K562 (cell line): ENCODE measurements around the gene SEC24B. TPM values are rescaled to one million over a fixed set of nuclear protein-coding genes. Genes with fewer than 3 reads are reported as not detected.

ENCODE experiments used
- ARID1B ChIP-seq: fragments of 450-650 bp; IDR thresholded peaks from 2 replicates; pipeline ENCODE4 v1.6.1; 2016; ENCODE audit warnings: antibody characterized with exemption, mild to moderate bottlenecking, inconsistent platforms
- BACH1 ChIP-seq: fragments of 200-800 bp; sonication (Bioruptor generic); IDR thresholded peaks from 2 replicates; pipeline ENCODE4 v1.6.1; 2016; ENCODE audit warnings: missing genetic modification characterization, missing compliant biosample characterization
- EHMT2 ChIP-seq: fragments of 450-650 bp; IDR thresholded peaks from 2 replicates; pipeline ENCODE4 v1.6.1; 2018; ENCODE audit warnings: antibody characterized with exemption
- LEF1 ChIP-seq: fragments of 450-650 bp; IDR thresholded peaks from 2 replicates; pipeline ENCODE4 v1.6.1; 2016; ENCODE audit warnings: mild to moderate bottlenecking
- MTF1 ChIP-seq: fragments of 250-450 bp; sonication (Bioruptor Pico); IDR thresholded peaks from 2 replicates; pipeline ENCODE4 v1.9.0; 2021; ENCODE audit warnings: moderate library complexity, mild to moderate bottlenecking, inconsistent platforms, borderline replicate concordance
- NFE2 ChIP-seq: IDR thresholded peaks from 2 replicates; pipeline ENCODE4 v1.6.1; 2014; ENCODE audit warnings: antibody characterized with exemption, low read depth
- RAD51 ChIP-seq: fragments of 450-650 bp; IDR thresholded peaks from 2 replicates; pipeline ENCODE4 v1.7.1; 2016; ENCODE audit warnings: low read depth, mild to moderate bottlenecking, borderline replicate concordance
- SNRNP70 ChIP-seq: fragments of 200-400 bp; formaldehyde crosslinking; optimal IDR thresholded peaks from 2 replicates; pipeline ENCODE3; 2017; ENCODE audit warnings: low read depth, low read length
- TAF15 ChIP-seq: fragments of 200-400 bp; formaldehyde crosslinking; IDR thresholded peaks from 2 replicates; pipeline ENCODE4 v1.6.1; 2017; ENCODE audit warnings: mild to moderate bottlenecking, low read depth, low read length, moderate library complexity
- TCF7 ChIP-seq: sonication (generic); IDR thresholded peaks from 2 replicates; pipeline ENCODE4 v1.6.1; 2016; ENCODE audit warnings: antibody characterized with exemption, borderline replicate concordance
- USF1 ChIP-seq: sonication (generic); formaldehyde crosslinking; IDR thresholded peaks from 2 replicates; pipeline ENCODE4 v1.9.0; 2022; ENCODE audit warnings: mild to moderate bottlenecking, missing genetic modification reagents
- ZBTB34 ChIP-seq: fragments of 250-450 bp; sonication (Bioruptor Pico); IDR thresholded peaks from 2 replicates; pipeline ENCODE4 v1.8.0; 2021; ENCODE audit warnings: mild to moderate bottlenecking, moderate library complexity
- ZFPM2 ChIP-seq: fragments of 250-450 bp; sonication (Bioruptor Pico); IDR thresholded peaks from 2 replicates; pipeline ENCODE4 v1.5.1; 2022; ENCODE audit warnings: mild to moderate bottlenecking
- ZNF384 ChIP-seq: IDR thresholded peaks from 2 replicates; pipeline ENCODE4 v1.6.1; 2012; ENCODE audit warnings: low read depth, low read length, improper control_type of control experiment
- polyA plus RNA-seq, 8 experiments: library from polyadenylated mRNA; depleted of rRNA in 4 of 8; stranded (reverse) in 5 of 8; unstranded in 3 of 8; fragments of >200 nt; fragmentation: Nextera tagmentation in 2 of 8; fragmentation: Illumina TruSeq in 1 of 8; extraction: Ambion mirVana in 2 of 8; extraction: Trizol in 1 of 8; gene quantifications; 2 replicates each; pipeline versions ENCODE4 v1.2.1 to v1.2.3, GENCODE V29; 2011 to 2014; ENCODE audit warnings: inconsistent platforms in 1 of 8, missing spikeins in 1 of 8
- total RNA-seq, 7 experiments: library from RNA; depleted of rRNA in 6 of 7; stranded (reverse); fragments of >200 nt in 6 of 7; fragmentation: Illumina TruSeq in 2 of 7; extraction: Trizol in 2 of 7; gene quantifications; 2 replicates each; pipeline versions ENCODE4 v1.2.1 to v1.2.3, GENCODE V29; 2011 to 2021; ENCODE audit warnings: low replicate concordance in 1 of 7
- TF ChIP-seq, protein P1 (sequence below): fragments of 250-450 bp; sonication (Bioruptor Pico); IDR thresholded peaks from 2 replicates; pipeline ENCODE4 v1.8.0; 2022; ENCODE audit warnings: inconsistent platforms, mild to moderate bottlenecking, moderate library complexity, borderline replicate concordance
- TF ChIP-seq, protein P2 (sequence below): sonication (generic); formaldehyde crosslinking; IDR thresholded peaks from 2 replicates; pipeline ENCODE4 v1.8.0; 2023; ENCODE audit warnings: missing genetic modification reagents, mild to moderate bottlenecking, borderline replicate concordance
- TF ChIP-seq, protein P3 (sequence below): sonication (generic); formaldehyde crosslinking; IDR thresholded peaks from 2 replicates; pipeline ENCODE4 v1.8.1; 2023; ENCODE audit warnings: mild to moderate bottlenecking, missing genetic modification reagents

SEC24B gene
- total and polyA plus RNA-seq, 9 of the 15 experiments (the other 6 are each of a cell fraction or from before 2014, with no cell fraction given) = 6.3 to 46.4 (median 17.1) TPM

DNA sequence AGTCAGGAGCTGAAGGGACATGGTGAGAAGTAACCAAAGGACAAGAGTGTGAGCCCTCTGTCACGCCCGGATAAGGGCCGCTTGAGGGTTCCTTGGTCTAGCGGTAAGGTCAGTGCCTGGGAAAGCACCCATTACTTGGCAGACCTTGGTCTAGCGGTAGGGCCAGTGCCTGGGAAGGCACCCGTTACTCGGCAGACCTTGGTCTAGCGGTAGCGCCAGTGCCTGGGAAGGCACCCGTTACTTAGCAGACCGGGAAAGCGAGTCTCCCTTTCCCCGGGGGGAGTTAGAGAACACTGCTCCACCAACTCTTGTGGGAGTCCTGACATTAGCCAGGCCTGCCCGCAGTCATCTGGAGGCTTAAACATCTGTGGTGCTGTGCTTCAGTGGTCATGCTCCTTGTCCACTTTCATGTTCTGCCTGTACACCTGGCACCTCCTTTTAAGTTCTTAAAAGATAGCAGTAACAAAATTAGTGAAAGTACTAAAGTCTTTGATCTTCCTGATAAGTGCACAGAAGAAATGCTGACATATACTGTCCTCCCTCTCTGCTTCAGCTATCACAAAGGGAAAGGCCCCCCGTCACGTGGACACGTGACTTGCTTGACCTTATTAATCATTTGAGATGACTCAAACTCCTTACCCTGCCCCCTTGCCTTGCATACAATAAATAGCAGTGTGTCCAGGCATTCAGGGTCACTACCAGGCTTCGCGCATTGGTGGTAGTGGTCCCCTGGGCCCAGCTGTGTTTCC lies 9.3 kb upstream of the SEC24B start (continued):
- TF ChIP-seq ARID1B (no peak), TAF15 (no peak), TCF7 (no peak), ZFPM2 (no peak), LEF1 (peak; percentile 60; the same call in 1 of the 2 replicates), EHMT2 (no peak), BACH1 (tag) (no peak), RAD51 (peak; percentile 83), SNRNP70 (no peak), NFE2 (peak; percentile 5; the same call in 1 of the 2 replicates), USF1 (CRISPR knock-in tag) (peak; percentile 78), ZBTB34 (CRISPR knock-in tag) (no peak), MTF1 (CRISPR knock-in tag) (no peak), ZNF384 (no peak)
- TF ChIP-seq, protein P1, sequence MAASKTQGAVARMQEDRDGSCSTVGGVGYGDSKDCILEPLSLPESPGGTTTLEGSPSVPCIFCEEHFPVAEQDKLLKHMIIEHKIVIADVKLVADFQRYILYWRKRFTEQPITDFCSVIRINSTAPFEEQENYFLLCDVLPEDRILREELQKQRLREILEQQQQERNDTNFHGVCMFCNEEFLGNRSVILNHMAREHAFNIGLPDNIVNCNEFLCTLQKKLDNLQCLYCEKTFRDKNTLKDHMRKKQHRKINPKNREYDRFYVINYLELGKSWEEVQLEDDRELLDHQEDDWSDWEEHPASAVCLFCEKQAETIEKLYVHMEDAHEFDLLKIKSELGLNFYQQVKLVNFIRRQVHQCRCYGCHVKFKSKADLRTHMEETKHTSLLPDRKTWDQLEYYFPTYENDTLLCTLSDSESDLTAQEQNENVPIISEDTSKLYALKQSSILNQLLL = no peak
- TF ChIP-seq, protein P2, sequence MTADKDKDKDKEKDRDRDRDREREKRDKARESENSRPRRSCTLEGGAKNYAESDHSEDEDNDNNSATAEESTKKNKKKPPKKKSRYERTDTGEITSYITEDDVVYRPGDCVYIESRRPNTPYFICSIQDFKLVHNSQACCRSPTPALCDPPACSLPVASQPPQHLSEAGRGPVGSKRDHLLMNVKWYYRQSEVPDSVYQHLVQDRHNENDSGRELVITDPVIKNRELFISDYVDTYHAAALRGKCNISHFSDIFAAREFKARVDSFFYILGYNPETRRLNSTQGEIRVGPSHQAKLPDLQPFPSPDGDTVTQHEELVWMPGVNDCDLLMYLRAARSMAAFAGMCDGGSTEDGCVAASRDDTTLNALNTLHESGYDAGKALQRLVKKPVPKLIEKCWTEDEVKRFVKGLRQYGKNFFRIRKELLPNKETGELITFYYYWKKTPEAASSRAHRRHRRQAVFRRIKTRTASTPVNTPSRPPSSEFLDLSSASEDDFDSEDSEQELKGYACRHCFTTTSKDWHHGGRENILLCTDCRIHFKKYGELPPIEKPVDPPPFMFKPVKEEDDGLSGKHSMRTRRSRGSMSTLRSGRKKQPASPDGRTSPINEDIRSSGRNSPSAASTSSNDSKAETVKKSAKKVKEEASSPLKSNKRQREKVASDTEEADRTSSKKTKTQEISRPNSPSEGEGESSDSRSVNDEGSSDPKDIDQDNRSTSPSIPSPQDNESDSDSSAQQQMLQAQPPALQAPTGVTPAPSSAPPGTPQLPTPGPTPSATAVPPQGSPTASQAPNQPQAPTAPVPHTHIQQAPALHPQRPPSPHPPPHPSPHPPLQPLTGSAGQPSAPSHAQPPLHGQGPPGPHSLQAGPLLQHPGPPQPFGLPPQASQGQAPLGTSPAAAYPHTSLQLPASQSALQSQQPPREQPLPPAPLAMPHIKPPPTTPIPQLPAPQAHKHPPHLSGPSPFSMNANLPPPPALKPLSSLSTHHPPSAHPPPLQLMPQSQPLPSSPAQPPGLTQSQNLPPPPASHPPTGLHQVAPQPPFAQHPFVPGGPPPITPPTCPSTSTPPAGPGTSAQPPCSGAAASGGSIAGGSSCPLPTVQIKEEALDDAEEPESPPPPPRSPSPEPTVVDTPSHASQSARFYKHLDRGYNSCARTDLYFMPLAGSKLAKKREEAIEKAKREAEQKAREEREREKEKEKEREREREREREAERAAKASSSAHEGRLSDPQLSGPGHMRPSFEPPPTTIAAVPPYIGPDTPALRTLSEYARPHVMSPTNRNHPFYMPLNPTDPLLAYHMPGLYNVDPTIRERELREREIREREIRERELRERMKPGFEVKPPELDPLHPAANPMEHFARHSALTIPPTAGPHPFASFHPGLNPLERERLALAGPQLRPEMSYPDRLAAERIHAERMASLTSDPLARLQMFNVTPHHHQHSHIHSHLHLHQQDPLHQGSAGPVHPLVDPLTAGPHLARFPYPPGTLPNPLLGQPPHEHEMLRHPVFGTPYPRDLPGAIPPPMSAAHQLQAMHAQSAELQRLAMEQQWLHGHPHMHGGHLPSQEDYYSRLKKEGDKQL (CRISPR knock-in tag) = no peak
- TF ChIP-seq, protein P3, sequence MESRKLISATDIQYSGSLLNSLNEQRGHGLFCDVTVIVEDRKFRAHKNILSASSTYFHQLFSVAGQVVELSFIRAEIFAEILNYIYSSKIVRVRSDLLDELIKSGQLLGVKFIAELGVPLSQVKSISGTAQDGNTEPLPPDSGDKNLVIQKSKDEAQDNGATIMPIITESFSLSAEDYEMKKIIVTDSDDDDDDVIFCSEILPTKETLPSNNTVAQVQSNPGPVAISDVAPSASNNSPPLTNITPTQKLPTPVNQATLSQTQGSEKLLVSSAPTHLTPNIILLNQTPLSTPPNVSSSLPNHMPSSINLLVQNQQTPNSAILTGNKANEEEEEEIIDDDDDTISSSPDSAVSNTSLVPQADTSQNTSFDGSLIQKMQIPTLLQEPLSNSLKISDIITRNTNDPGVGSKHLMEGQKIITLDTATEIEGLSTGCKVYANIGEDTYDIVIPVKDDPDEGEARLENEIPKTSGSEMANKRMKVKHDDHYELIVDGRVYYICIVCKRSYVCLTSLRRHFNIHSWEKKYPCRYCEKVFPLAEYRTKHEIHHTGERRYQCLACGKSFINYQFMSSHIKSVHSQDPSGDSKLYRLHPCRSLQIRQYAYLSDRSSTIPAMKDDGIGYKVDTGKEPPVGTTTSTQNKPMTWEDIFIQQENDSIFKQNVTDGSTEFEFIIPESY = peak; percentile 67; the same call in 1 of the 2 replicates
